Fibroblast of pulmonary artery (primary cell): Measurements from ENCODE around the gene SBK3.

Source experiments
- DNase-seq: peaks from one replicate; pipeline ENCODE4 v3.0.0-alpha.2; 2010; ENCODE audit warnings: low read depth
- H3K4me3 ChIP-seq: replicated peaks from 2 replicates; pipeline ENCODE4 v1.5.1; 2011; ENCODE audit warnings: low read depth, mild to moderate bottlenecking, control low read depth, low read length, moderate library complexity
- CTCF ChIP-seq: IDR thresholded peaks from 2 replicates; pipeline ENCODE4 v1.5.1; 2011; ENCODE audit warnings: mild to moderate bottlenecking, control low read depth, low read length, inconsistent platforms; ENCODE audit errors: missing control alignments

The SBK3 gene

GRCh38 chr19:55516878-55517620 is 28.3 kb downstream of the SBK3 start:
- H3K4me3 ChIP-seq: peak overlapping the region; percentile 34
- peak; percentile 95 for DNase-seq
- peak; percentile 80 for TF ChIP-seq CTCF

- peak; percentile 53 for DNase-seq
- no peak for TF ChIP-seq CTCF
- no peak overlapping the region for H3K4me3 ChIP-seq
These were observed 37.2 kb downstream of the SBK3 start for GRCh38 chr19:55508120-55508519.

- H3K4me3 ChIP-seq: no peak overlapping the region
- no peak for TF ChIP-seq CTCF
- DNase-seq: no peak
These were observed 40.4 kb downstream of the SBK3 start for GRCh38 chr19:55504981-55505380.

GRCh38 chr19:55504252-55504603 is 41.1 kb downstream of the SBK3 start:
- DNase-seq: no peak
- H3K4me3 ChIP-seq: no peak overlapping the region
- TF ChIP-seq CTCF: no peak

- DNase-seq: peak; percentile 90
- peak; percentile 85 for TF ChIP-seq CTCF
- H3K4me3 ChIP-seq: peak overlapping the region; percentile 52
These were observed 41.7 kb downstream of the SBK3 start for GRCh38 chr19:55503502-55504251.

- no peak for DNase-seq
- no peak overlapping the region for H3K4me3 ChIP-seq
- no peak for TF ChIP-seq CTCF
These were observed 42.2 kb downstream of the SBK3 start for GRCh38 chr19:55503157-55503501.
